H1 (cell line): ENCODE results near the gene IKZF3. TPM values are rescaled to one million over a fixed set of nuclear protein-coding genes. Genes with fewer than 3 reads are reported as not detected.

Experiments used
- CTCF ChIA-PET: fragments of 300-600 bp; sonication (Branson Sonifier 250); formaldehyde crosslinking; loops from one replicate; lab custom pipeline; 2021; ENCODE audit not compliant: partially characterized antibody; lab: Charles Lee
- POLR2A ChIA-PET: fragments of 300-600 bp; sonication (Branson Sonifier 250); formaldehyde crosslinking; loops from one replicate; lab custom pipeline; 2021; ENCODE audit warnings: inconsistent platforms; ENCODE audit not compliant: partially characterized antibody; lab: Charles Lee
- DNase-seq, 2 experiments: peaks; one replicate each; pipeline versions ENCODE4 v3.0.0 to v3.0.0-alpha.2; 2010 to 2022; ENCODE audit warnings: low spot score in 2 of 2, low read depth in 1 of 2, mixed read lengths in 1 of 2
- FAIRE-seq: peaks from 2 replicates; lab custom pipeline; 2011; peaks lifted over from hg19 to GRCh38; lab: Jason Lieb, UNC
- H2AFZ ChIP-seq: 2 replicates; pipeline ENCODE4 v1.8.1; 2012; ENCODE audit warnings: low read length, inconsistent platforms
- H2AK5ac ChIP-seq: 2 replicates; pipeline ENCODE4 v1.6.1; 2013; ENCODE audit warnings: low read depth, low read length
- H2BK120ac ChIP-seq: replicated peaks from 2 replicates; pipeline ENCODE3; 2013; ENCODE audit warnings: low read depth, low read length, inconsistent platforms
- H2BK12ac ChIP-seq: 2 replicates; pipeline ENCODE4 v1.6.1; 2013; ENCODE audit warnings: low read depth, low read length
- H2BK15ac ChIP-seq: 2 replicates; pipeline ENCODE4 v1.6.1; 2013; ENCODE audit warnings: low read length
- H2BK20ac ChIP-seq: 2 replicates; pipeline ENCODE4 v1.6.1; 2013; ENCODE audit warnings: low read length
- H2BK5ac ChIP-seq: 2 replicates; pipeline ENCODE4 v1.6.1; 2013; ENCODE audit warnings: low read depth, low read length
- H3K14ac ChIP-seq: 2 replicates; pipeline ENCODE4 v1.6.1; 2013; ENCODE audit warnings: inconsistent platforms; ENCODE audit not compliant: insufficient read length
- H3K18ac ChIP-seq: 2 replicates; pipeline ENCODE4 v1.6.1; 2013; ENCODE audit warnings: low read length; ENCODE audit errors: extremely low read depth
- H3K23ac ChIP-seq: 2 replicates; pipeline ENCODE4 v1.6.1; 2013; ENCODE audit warnings: inconsistent platforms; ENCODE audit not compliant: insufficient read length
- H3K23me2 ChIP-seq: 2 replicates; pipeline ENCODE4 v1.6.1; 2013; ENCODE audit warnings: low read depth, low read length
- H3K27ac ChIP-seq: 2 replicates; pipeline ENCODE4 v1.6.1; 2011; ENCODE audit warnings: low read depth, low read length, inconsistent platforms
- H3K27me3 ChIP-seq, 4 experiments: replicated peaks in 1 of 4; 1 replicate in 1 of 4; 2 replicates in 3 of 4; pipeline versions ENCODE4 v1.6.1 to v1.8.1; 2011 to 2013; ENCODE audit warnings: low read length in 3 of 4, mild to moderate bottlenecking in 3 of 4, inconsistent platforms in 2 of 4, mixed read lengths in 2 of 4, moderate library complexity in 1 of 4; ENCODE audit not compliant: control insufficient read depth in 3 of 4, insufficient read depth in 3 of 4; ENCODE audit errors: extremely low read depth in 1 of 4
- H3K36me3 ChIP-seq, 4 experiments: 2 replicates each; pipeline versions ENCODE4 v1.6.1 to v1.8.1; 2011 to 2013; ENCODE audit warnings: mild to moderate bottlenecking in 4 of 4, low read length in 3 of 4, moderate library complexity in 2 of 4, control low read depth in 1 of 4, inconsistent platforms in 1 of 4; ENCODE audit not compliant: insufficient read depth in 4 of 4, control insufficient read depth in 2 of 4
- H3K4ac ChIP-seq: replicated peaks from 2 replicates; pipeline ENCODE3; 2013; ENCODE audit warnings: low read length, low read depth, mixed read lengths, inconsistent platforms; ENCODE audit not compliant: insufficient read length
- H3K4me1 ChIP-seq, 4 experiments: replicated peaks in 1 of 4; 1 replicate in 1 of 4; 2 replicates in 3 of 4; pipeline versions ENCODE4 v1.6.1 to v1.8.1; 2011 to 2013; ENCODE audit warnings: low read length in 3 of 4, inconsistent platforms in 2 of 4, mixed read lengths in 1 of 4; ENCODE audit not compliant: insufficient read depth in 4 of 4, control insufficient read depth in 3 of 4
- H3K4me2 ChIP-seq, 2 experiments: 2 replicates each; pipeline versions ENCODE4 v1.6.1 to v1.8.1; 2011 to 2013; ENCODE audit warnings: low read depth in 2 of 2, low read length in 2 of 2, control low read depth in 1 of 2, inconsistent platforms in 1 of 2, mild to moderate bottlenecking in 1 of 2; ENCODE audit not compliant: insufficient read depth in 1 of 2
- H3K4me3 ChIP-seq, 4 experiments: fragments of 200-600, 300-600 bp in 1 of 4; sonication (generic), shearing (Covaris generic), sonication (Bioruptor Twin) in 1 of 4; 2 replicates each; pipeline versions ENCODE4 v1.5.1 to v1.8.1; 2011 to 2016; ENCODE audit warnings: low read length in 4 of 4, low read depth in 3 of 4, control low read depth in 2 of 4, inconsistent platforms in 2 of 4, mild to moderate bottlenecking in 2 of 4, mixed read lengths in 1 of 4, moderate library complexity in 1 of 4; ENCODE audit not compliant: insufficient read depth in 2 of 4; ENCODE audit errors: extremely low read depth in 1 of 4
- H3K56ac ChIP-seq: replicated peaks from 2 replicates; pipeline ENCODE3; 2013; ENCODE audit warnings: low read depth, mild to moderate bottlenecking, mixed read lengths, low read length, inconsistent platforms; ENCODE audit not compliant: insufficient read length
- H3K79me1 ChIP-seq: 2 replicates; pipeline ENCODE4 v1.6.1; 2013; ENCODE audit warnings: low read depth, low read length, control low read depth
- H3K79me2 ChIP-seq, 2 experiments: 2 replicates each; pipeline versions ENCODE4 v1.6.1 to v1.8.1; 2012 to 2013; ENCODE audit warnings: low read length in 2 of 2, mild to moderate bottlenecking in 2 of 2, inconsistent platforms in 1 of 2; ENCODE audit not compliant: insufficient read depth in 2 of 2, control insufficient read depth in 1 of 2
- H3K9ac ChIP-seq, 4 experiments: replicated peaks in 1 of 4; 1 replicate in 1 of 4; 2 replicates in 3 of 4; pipeline versions ENCODE4 v1.6.1 to v1.8.1; 2011 to 2013; ENCODE audit warnings: low read depth in 3 of 4, low read length in 3 of 4, control low read depth in 2 of 4, mild to moderate bottlenecking in 2 of 4, moderate library complexity in 2 of 4, inconsistent platforms in 1 of 4; ENCODE audit errors: extremely low read depth in 1 of 4
- H3K9me3 ChIP-seq, 2 experiments: 2 replicates each; pipeline versions ENCODE4 v1.6.1 to v1.8.1; 2012 to 2013; ENCODE audit warnings: mild to moderate bottlenecking in 2 of 2, moderate library complexity in 2 of 2, control low read depth in 1 of 2, inconsistent platforms in 1 of 2, low read depth in 1 of 2, low read length in 1 of 2, mixed read lengths in 1 of 2; ENCODE audit not compliant: insufficient read depth in 2 of 2
- H4K20me1 ChIP-seq, 2 experiments: replicated peaks in 1 of 2; 2 replicates each; pipeline versions ENCODE3 to v1.8.1; 2011 to 2013; ENCODE audit warnings: inconsistent platforms in 2 of 2, low read length in 2 of 2, mild to moderate bottlenecking in 1 of 2; ENCODE audit not compliant: insufficient read depth in 2 of 2, control insufficient read depth in 1 of 2
- H4K5ac ChIP-seq: 2 replicates; pipeline ENCODE4 v1.6.1; 2013; ENCODE audit warnings: low read length, low read depth, mixed read lengths, inconsistent platforms; ENCODE audit not compliant: insufficient read length
- H4K8ac ChIP-seq: 2 replicates; pipeline ENCODE4 v1.8.0; 2013; ENCODE audit warnings: mild to moderate bottlenecking, moderate library complexity, low read length, inconsistent platforms; ENCODE audit not compliant: insufficient read depth; ENCODE audit errors: extremely low read depth
- H4K91ac ChIP-seq: replicated peaks from 2 replicates; pipeline ENCODE3; 2013; ENCODE audit warnings: low read length, mixed read lengths, inconsistent platforms; ENCODE audit not compliant: insufficient read length
- HDAC6 ChIP-seq: IDR thresholded peaks from one replicate; pipeline ENCODE4 v1.7.1; 2012; ENCODE audit warnings: low read depth, mild to moderate bottlenecking, inconsistent platforms, low read length, moderate library complexity
- TBP ChIP-seq: IDR thresholded peaks from 2 replicates; pipeline ENCODE4 v1.6.1; 2011; ENCODE audit warnings: low read depth, low read length, improper control_type of control experiment
- WGBS, 2 experiments: shearing (Covaris generic) in 1 of 2; methylation state at CpG; one replicate each; pipeline versions ENCODE4 v1.1.6 to v1.1.7; 2013 to 2015; ENCODE audit warnings: low lambda C conversion rate in 2 of 2, mixed read lengths in 2 of 2, inconsistent platforms in 1 of 2, low coverage in 1 of 2, missing lambda C conversion rate in 1 of 2; ENCODE audit not compliant: insufficient replicate concordance in 2 of 2, insufficient coverage in 1 of 2, insufficient read length in 1 of 2; ENCODE audit errors: extremely low coverage in 1 of 2, missing lambda C conversion rate in 1 of 2; 5-methylcytosine and 5-hydroxymethylcytosine counted together
- polyA plus RNA-seq, 7 experiments: library from polyadenylated mRNA; depleted of rRNA in 3 of 7; stranded (reverse) in 5 of 7; unstranded in 2 of 7; fragments of >200 nt in 5 of 7; fragments of 200-250 nt in 2 of 7; gene quantifications; 1 replicate in 5 of 7; 2 replicates in 1 of 7; 4 replicates in 1 of 7; pipeline versions ENCODE4 v1.2.1 to v1.2.3, GENCODE V29; 2011 to 2013; ENCODE audit warnings: missing spikeins in 2 of 7, mixed read lengths in 2 of 7
- total RNA-seq: library from RNA; stranded (reverse); fragmentation: NEBNext Ultra II Directional; extraction: Animal tissue kit (Norgen Biotek cat#: 25700); gene quantifications from 2 replicates; pipeline ENCODE4 v1.2.1, GENCODE V29; 2021

The IKZF3 gene
- total and polyA plus RNA-seq, 2 of the 8 experiments (the other 6 are each of a cell fraction or from before 2014, with no cell fraction given): 0.23 to 0.56 TPM

DNA sequence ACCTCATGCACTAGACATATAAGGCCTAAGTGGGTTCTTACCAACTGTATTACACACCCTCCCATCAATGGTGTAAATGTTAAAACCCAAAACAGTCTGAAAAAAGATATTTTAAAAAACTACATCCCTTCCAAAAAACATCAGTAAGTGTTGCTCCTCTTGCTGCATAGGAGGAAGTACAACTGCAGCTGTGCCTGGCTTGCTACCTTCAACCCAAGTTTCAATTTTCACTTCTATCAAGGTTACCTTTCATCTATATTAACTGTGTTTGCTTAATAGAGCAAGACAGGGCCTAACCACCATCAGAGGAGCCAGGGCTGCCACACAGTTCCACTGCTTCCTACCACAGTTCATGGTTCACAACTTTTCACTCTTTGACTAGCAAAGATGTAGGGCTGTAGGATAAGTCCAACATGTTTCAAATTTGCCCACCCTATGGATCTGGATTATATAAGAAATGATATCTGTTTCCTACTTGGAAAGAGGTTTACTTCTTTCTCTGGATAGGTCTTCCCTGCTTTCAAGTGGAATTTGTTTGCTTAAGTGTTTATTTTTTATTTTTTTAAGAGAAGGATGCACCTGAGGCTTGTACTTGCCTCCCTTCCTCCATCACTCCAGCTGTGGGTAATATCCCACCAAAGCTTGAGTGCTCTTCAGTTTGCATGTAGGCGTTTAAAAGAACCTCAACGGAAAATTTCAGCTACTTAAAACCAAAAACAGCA, 69.7 kb downstream of the IKZF3 start:
- Histone ChIP-seq H3K4me2 (no peak overlapping the region), H3K23ac (no peak overlapping the region), H4K8ac (no peak overlapping the region), H2AK5ac (no peak overlapping the region), H3K4ac (no peak overlapping the region), H3K4me1 (peaks cover 0 to 4% (median 0%) of the 10 kb centered on the region in 4 experiments; a peak in 2 of 7 replicates), H3K18ac (no peak overlapping the region), H3K27ac (no peak overlapping the region), H3K14ac (no peak overlapping the region), H2BK15ac (no peak overlapping the region), H2BK5ac (no peak overlapping the region), H3K56ac (no peak overlapping the region), H2BK12ac (no peak overlapping the region), H2BK20ac (no peak overlapping the region), H3K4me3 (no peak overlapping the region), H3K79me1 (no peaks in the 10 kb centered on the region), H4K91ac (no peak overlapping the region), H3K27me3 (no peaks in the 10 kb centered on the region), H3K79me2 (no peaks in the 10 kb centered on the region), H4K20me1 (no peaks in the 10 kb centered on the region), H3K9me3 (no peaks in the 10 kb centered on the region), H2AFZ (no peak overlapping the region; the same call in 1 of the 2 replicates), H3K23me2 (no peaks in the 10 kb centered on the region), H4K5ac (no peak overlapping the region), H2BK120ac (no peak overlapping the region), H3K36me3 (no peaks in the 10 kb centered on the region), H3K9ac (no peak overlapping the region)
- 91% methylated on average over 2 of the region's 2 CpGs; no CpG with 5 or more reads in 1 of the 2 experiments for WGBS, 2 experiments
- ChIA-PET POLR2A (no interaction called here), CTCF (interaction anchor here (0.8 to 1.1 kb wide), 2 partner anchors 9 to 41 kb away, joined by 3 to 5 read pairs; no protein-coding TSS in a partner anchor)
- DNase-seq (no peak), FAIRE-seq (no peak)
- TF ChIP-seq HDAC6: no peak
- TF ChIP-seq TBP: no peak
